KOPT-K1 (cell line): ENCODE data around the gene GRAP.
"Not testable (repeated sequence)": the region's sequence is repeated elsewhere in the genome, so short reads cannot be mapped to it uniquely, and the experiment has no call there.

Source experiments
- H3K27ac ChIP-seq: fragments of 200-600 bp; sonication (generic); 2 replicates; pipeline ENCODE4 v1.5.1; 2016; ENCODE audit warnings: antibody characterized with exemption, mild to moderate bottlenecking, low read depth, low read length; ENCODE audit not compliant: poor library complexity, severe bottlenecking
- H3K36me3 ChIP-seq: fragments of 200-600 bp; sonication (generic); 2 replicates; pipeline ENCODE4 v1.5.1; 2017; ENCODE audit warnings: antibody characterized with exemption, mild to moderate bottlenecking, low read length, moderate library complexity; ENCODE audit not compliant: insufficient read depth
- H3K9me3 ChIP-seq: fragments of 200-600 bp; sonication (generic); 2 replicates; pipeline ENCODE4 v1.5.1; 2017; ENCODE audit warnings: antibody characterized with exemption, low read length, mild to moderate bottlenecking; ENCODE audit not compliant: insufficient read depth, poor library complexity, severe bottlenecking

The GRAP gene

DNA sequence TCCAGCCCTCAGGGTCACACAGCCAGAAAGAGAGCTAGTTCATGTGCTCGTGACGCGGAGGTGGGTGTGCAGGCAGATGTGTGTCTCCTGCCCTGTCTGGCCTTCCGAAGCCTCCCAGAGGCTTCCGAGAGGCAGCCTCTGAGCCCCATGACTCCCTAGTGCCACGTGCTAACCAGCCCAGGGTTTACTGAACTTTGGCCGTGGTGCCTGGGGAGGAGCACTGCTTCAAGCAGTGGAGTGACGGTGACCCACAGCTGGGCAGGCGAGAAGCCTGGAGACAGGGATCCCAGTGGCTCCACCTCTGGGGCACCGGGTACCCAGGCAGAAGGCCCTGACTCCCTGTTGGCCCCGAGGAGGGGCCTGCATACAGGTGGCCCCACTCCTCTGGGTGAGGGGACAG is 18.1 kb downstream of the GRAP start:
- H3K9me3 ChIP-seq, H3K27ac ChIP-seq: not testable (repeated sequence)

DNA sequence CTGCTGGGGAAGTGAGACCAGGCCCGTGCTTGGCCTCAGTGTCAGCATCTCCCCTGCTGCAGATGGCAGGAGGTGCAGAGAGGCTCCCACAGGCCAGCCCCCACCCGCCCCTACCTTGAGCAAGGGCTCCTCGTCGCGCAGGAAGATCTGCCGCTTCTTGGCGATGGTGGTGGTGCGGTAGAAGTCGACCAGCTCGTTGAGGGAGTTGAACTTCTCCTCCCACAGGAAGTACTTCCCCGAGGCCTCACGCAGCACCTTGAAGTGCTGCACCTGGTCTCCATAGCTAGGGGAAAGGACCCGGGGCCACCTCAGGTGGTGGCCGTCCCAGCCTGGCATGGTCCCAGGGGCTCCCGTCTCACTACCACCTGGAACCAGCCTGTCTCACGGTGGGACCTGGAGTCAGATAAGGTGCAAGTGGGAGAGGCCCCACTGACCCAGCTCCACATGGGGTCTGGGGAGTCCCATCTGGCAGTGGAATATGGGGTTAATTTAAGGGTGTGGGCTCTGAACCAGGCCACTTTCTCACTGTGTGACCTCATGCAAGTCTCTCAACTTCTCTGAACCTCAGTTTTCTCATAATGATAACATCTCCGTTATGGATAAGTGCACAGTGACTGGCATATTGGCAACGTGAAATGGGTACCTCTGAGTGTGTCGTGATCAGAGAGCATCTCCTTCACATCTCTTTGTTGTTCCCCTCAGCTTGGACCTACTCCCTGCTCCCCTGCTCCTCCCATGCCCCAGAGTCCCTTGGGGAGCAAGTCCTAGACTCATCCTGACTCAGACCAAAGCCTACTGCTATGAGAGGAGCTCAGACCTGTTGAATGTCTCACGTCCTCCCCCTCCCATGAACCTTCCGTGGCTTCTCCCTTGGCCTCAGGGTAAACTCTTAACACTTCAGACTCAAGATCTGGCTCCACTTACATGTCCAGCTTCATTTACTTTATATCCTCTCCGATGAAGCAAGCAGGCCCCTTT is 22.4 kb downstream of the GRAP start:
- Histone ChIP-seq H3K9me3 (no peaks in the 10 kb centered on the region), H3K27ac (peak overlapping the region; percentile 33), H3K36me3 (peaks cover 25% of the 10 kb centered on the region)

More for the DNA sequence above, 18.1 kb downstream of the GRAP start:
- not testable (repeated sequence) for H3K36me3 ChIP-seq

DNA sequence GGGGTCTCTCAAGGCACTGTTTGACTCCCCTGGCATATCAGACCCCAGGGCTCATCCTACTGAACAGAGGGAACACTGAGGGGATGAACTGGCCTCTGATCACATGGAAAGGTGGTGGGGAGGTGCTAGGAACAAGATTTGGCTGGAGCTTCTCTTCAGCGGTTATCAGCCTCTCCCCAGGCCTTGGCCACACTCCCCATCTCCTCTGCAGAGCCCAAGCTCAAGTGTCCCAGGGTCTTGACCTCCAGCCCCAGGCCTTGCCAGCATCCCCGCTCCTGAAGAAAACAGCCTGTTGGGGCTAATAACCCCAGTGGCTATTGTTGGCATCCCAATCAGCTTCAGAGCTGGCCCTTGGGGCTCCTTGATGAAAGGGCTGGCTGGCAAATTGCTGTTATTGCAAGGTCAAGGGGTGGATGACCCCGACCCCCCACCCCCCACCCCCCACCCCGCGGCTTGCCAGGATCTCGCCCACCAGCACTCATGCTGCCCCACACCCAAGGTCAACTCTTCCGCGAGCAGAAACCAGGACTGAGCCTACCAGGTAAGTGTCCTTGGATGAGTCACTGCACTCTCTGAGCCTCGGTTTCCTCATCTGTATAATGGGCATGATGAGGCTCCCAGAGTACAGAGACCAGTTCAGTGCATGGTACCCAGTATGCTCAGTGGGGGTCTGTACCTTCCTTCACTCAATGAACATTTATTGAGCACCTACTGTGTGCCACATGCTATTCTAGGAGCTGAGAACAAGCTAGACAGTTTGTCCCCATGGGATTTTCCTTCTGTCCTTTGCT is 23.4 kb downstream of the GRAP start:
- Histone ChIP-seq H3K27ac (peak overlapping the region; percentile 33), H3K36me3 (peaks cover 25% of the 10 kb centered on the region), H3K9me3 (no peaks in the 10 kb centered on the region)

DNA sequence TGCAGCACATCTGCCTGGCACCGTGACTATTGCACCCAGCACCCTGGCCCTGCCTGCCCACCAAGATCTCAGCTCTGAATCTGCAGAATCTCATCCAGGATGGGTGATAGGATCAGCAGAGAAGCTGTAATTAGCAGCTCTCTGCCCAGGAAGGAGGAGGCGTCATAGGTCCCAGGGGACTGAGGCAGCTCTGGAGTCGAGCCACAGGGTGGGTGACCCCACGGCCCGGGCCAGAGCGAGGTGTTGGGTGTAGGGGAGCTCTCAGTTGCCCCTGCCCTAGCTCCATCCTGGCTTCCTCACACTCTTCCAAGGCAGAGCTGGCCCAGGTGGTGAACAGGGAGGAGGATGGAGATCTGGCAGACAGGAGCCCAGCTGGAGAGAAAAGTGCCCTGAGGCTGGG is 24.0 kb downstream of the GRAP start:
- H3K36me3 ChIP-seq, result peaks cover 25% of the 10 kb centered on the region
- no peaks in the 10 kb centered on the region for H3K9me3 ChIP-seq
- H3K27ac ChIP-seq, result no peak overlapping the region

DNA sequence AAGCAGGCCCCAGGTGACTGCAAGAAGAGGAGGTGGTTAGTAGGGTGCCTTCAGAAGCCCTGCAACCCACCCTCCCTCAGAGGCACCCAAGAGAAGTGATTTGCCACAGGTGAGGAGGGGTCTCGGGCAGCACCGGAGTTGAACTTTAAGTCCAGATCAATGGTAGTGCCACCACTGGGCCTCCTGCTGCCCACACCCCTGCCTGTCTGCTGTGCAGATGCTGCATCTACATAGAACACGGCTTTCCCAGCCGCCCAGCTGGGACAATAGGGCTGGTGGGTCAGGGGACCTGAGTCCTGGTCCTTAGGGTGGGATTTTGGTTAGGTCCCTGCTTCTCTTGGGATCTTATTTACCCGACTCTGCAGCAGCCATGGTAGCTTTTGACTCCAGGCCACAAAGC is 24.6 kb downstream of the GRAP start:
- no peak overlapping the region for H3K27ac ChIP-seq
- H3K9me3 ChIP-seq, result no peaks in the 10 kb centered on the region
- peaks cover 25% of the 10 kb centered on the region for H3K36me3 ChIP-seq

DNA sequence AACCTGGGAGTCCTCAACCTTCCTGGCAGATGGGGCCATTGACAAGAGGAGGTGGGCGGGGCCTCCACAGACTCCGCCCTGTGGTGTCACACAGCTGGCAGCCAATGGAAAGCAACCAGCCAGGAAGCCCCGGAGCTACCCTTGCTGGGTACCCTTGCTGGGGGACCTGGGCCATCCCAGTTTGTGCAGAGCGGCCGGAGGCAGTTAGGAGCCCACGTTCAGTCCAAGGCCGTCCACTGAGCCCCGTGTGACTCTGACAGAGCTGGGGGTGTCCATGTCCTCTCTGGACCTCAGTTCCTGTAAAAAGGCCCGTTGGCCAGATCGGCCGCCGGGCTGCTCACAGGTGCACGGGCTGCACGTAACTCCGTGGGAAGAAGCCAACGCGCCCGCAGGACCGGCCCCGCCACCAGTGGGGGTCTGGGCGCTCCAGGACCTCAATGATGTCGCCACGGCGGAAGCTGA is 25.1 kb downstream of the GRAP start:
- Histone ChIP-seq H3K9me3 (no peaks in the 10 kb centered on the region), H3K27ac (no peak overlapping the region), H3K36me3 (peaks cover 25% of the 10 kb centered on the region)

DNA sequence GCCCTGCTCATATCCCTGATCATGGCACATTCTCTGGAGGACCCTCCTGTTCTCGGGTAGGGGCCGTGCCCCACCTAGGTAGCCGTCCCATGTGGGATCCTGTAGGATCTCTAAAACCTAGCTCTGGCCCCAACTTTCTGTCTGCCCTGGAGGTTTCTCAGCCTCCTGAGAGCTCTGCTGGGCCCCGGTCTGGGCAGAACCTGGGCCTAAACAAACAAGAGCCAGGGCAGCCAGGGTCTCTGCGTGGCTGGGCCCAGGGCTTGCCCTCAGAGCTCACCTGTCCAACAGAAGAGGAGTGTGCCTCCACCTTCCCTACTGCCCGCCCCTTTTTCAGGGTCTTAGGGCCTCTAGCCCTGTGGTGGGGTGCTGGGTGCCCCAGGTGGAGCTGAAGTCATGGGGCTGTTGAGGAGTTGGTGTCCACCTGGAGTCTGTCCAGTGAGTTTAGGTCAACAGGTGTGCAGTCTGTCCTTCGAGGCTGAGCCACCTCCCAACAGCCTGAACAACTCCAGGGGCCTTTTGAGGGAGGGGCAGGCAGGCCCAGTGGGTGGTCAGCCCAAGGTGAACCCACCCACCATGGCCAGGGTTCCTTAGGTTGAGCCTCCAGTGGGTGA is 25.6 kb downstream of the GRAP start:
- not testable (repeated sequence) for H3K9me3 ChIP-seq, H3K27ac ChIP-seq
- peaks cover 25% of the 10 kb centered on the region for H3K36me3 ChIP-seq

DNA sequence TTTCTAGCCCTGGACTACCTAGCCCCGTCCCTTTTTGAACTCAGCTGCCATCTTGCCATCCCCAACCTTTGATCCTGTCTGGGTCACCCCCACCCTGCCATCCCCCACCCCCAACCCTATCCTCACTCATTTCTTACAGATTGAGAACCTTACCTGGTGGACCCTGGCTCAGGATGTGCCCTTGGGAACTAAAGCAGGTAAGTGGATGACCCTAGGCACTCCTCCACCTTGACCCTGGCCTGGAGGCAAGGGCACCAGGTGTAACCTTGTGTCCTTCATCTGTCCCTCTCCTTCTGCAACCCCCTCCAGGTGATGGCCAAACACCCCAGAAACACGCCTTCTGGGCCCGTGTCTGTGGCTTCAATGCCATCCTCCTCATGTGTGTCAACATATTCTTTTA is 26.7 kb downstream of the GRAP start:
- no peaks in the 10 kb centered on the region for H3K9me3 ChIP-seq
- H3K36me3 ChIP-seq, result peaks cover 25% of the 10 kb centered on the region
- H3K27ac ChIP-seq, result no peak overlapping the region

DNA sequence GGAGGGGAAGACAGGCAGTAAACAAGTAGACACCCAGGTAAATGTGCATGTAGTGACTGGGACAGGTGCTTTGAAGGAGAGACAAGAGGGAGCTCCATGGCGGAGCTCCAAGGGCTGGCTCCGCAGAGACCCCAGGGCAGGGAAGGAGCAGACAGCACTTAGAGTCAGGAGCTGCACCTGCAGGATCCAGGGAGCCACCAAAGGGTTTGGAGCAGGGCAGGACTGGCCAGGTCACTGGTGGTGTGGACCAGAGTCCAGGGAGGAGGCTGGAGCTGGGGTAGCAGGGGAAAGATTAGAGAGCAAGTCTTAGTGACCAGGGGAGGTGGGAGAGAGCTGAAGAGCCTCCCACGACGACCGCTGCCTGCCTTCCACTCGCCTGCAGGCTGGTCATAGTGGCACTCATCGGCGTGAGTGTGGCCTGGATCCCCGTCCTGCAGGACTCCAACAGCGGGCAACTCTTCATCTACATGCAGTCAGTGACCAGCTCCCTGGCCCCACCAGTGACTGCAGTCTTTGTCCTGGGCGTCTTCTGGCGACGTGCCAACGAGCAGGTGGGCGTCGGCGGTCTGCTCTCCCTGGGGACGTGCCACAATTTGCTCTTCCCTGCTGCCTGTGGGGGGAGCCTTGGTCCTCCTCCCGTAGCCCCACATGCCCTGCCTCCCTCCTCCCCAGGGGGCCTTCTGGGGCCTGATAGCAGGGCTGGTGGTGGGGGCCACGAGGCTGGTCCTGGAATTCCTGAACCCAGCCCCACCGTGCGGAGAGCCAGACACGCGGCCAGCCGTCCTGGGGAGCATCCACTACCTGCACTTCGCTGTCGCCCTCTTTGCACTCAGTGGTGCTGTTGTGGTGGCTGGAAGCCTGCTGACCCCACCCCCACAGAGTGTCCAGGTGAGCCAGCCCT is 27.5 kb downstream of the GRAP start:
- Histone ChIP-seq H3K36me3 (peaks cover 25% of the 10 kb centered on the region), H3K27ac (no peak overlapping the region), H3K9me3 (no peaks in the 10 kb centered on the region)

DNA sequence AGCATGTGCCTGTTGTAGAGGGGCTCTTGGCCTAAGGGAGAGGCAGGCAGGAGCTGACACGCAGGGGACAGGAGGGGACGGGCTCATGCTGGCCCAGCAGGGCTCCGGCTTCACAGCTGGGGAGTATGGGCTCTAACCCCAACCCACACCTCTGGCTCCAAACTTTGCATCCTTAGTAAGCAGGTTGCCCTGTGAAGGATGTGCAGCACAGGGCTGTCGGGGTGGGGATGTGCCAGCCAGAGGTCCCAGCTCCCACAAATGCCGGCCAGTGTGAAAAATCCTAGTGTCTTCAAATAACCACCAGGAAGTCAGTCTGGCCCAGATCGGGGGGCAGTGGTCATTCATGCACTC is 28.2 kb downstream of the GRAP start:
- no peaks in the 10 kb centered on the region for H3K9me3 ChIP-seq
- peaks cover 25% of the 10 kb centered on the region for H3K36me3 ChIP-seq
- H3K27ac ChIP-seq, result no peak overlapping the region

DNA sequence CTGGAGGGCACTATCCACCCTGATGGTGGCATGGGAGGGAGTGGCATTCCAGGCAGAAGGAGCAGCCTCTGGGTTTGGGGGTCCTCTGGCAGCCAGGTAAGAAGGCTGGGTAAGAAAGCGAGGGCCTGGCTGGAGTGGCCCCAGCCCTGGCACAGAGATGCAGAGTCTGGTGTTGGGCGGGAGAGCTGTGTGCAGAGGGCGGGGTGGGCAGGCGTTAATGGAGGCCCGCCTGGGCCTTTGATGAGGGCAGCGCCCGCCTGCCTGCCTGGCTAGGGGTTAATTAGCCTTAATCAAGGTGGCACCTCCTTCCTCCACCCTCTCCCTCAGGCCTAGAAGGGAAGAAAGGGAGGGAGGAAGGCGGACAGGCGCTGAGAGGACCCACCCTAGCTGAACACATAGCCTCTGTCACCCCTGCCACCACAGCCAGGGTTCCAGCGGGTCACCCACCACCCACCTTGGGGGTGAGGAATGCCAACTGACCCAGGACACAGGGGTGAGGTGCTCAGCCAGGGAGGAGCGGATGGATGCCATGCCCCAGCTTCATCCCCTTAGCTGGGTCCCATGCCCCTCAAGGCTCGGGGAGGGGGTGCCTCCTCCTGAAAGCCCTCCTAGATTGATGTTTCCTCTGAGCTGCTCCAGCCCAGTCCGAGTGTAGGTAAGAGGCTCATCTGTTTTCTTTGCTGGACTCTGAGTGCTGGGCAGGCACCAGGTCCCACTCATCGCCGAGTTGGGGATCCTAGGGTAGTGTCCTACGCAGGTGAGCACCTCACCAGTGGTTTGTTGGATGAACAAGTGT is 28.8 kb downstream of the GRAP start:
- Histone ChIP-seq H3K9me3 (no peaks in the 10 kb centered on the region), H3K27ac (no peak overlapping the region), H3K36me3 (peaks cover 23% of the 10 kb centered on the region)

DNA sequence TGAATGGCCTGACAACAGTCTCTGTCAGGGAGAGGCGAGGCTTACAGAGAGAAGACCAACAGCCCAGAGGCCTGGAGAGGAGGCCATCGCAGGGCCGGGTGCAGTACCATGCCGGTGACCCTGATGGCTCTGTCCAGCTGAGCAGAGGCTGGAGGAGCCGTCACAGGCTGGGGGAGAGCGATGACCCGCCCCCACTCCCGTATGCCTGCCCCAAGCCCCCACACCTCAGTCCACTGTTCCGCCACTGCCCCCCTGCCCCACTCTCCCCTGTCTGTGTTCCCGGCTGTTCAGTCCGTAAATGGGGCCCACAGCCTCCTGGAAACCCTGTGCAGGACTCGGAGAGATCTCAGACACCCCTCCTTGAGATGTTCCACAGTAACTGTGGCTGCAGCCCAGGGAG is 29.4 kb downstream of the GRAP start:
- Histone ChIP-seq H3K9me3 (no peaks in the 10 kb centered on the region), H3K36me3 (peaks cover 17% of the 10 kb centered on the region; the same call in 1 of the 2 replicates), H3K27ac (no peak overlapping the region)

DNA sequence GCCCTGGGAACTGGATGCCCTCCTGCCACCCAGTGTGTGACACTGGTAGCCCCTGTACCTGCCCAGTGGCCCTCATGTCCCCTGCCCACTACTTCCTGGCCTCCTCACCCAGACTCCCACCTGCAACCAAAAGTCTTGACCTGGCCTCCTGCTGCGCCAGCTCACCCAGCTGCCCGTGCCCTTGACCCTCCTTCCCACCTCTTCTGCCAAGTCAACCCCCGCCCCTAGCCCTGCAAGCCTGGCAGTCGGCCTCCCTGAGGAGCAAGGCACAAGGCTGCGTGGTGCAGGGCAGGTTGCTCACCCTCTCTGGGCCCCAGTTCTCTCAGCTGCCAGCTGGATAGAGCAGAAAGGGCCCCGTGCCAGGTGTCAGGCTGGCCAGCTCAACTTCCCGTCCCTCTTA is 29.9 kb downstream of the GRAP start:
- Histone ChIP-seq H3K36me3 (peaks cover 13% of the 10 kb centered on the region; the same call in 1 of the 2 replicates), H3K27ac (no peak overlapping the region), H3K9me3 (no peaks in the 10 kb centered on the region)

DNA sequence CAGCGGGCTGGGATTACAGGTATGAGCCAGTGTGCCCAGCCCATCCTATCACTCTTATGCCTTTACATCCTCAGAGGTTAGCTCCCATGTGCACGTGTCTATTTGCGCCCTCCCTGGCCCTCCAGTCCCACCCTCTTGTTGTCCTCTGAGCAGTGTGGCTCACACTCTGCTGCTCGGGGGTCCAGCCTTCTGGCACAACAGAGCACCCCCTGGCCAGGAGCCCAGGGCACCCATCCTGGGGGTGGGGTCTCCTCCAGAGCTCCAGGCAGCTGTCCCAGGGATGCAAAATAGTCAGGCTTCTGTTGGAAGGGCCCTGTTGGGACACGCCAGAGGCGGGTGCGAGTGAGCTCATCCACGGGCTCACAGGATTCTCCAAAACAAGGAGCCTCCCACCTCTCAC is 30.5 kb downstream of the GRAP start:
- H3K36me3 ChIP-seq, result peaks cover 7% of the 10 kb centered on the region; the same call in 1 of the 2 replicates
- H3K9me3 ChIP-seq, result no peaks in the 10 kb centered on the region
- no peak overlapping the region for H3K27ac ChIP-seq
